Stimulated activated CD4-positive, alpha-beta T cell treated with anti-CD3 and anti-CD28 coated beads, Interleukin-2, amount 100 ng/mL, for 4 hours (primary cell): Measurements from ENCODE around the gene PNMA8B.
"Not testable (repeated sequence)": the region's sequence is repeated elsewhere in the genome, so short reads cannot be mapped to it uniquely, and the experiment has no call there.

Experiments used
- DNase-seq: peaks from one replicate; pipeline ENCODE4 v3.0.0-alpha.2; 2020; ENCODE audit warnings: low read depth

Gene PNMA8B, protein sequence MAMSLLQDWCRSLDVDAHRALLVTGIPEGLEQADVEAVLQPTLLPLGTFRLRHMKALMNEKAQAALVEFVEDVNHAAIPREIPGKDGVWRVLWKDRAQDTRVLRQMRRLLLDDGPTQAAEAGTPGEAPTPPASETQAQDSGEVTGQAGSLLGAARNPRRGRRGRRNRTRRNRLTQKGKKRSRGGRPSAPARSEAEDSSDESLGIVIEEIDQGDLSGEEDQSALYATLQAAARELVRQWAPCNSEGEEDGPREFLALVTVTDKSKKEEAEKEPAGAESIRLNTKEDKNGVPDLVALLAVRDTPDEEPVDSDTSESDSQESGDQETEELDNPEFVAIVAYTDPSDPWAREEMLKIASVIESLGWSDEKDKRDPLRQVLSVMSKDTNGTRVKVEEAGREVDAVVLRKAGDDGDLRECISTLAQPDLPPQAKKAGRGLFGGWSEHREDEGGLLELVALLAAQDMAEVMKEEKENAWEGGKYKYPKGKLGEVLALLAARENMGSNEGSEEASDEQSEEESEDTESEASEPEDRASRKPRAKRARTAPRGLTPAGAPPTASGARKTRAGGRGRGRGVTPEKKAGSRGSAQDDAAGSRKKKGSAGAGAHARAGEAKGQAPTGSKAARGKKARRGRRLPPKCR

DNA sequence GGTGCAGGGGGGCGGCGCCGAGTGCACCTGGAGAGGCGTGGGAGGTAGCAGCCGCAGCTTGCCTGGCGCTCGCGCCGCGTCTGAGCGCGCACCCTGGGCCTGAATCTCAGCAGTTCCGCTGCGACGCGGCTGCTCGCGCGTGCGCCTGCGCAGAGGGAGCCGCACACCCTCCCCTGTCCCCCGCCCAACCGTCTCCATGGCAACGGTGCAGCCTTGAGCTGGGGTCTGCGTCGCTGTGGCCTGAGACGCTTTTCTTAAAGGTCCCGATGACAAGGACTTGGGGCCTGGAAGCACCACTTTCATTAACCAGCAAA, at the start of gene PNMA8B:
TSS of gene PNMA8B (minus strand) at position 82 of the 314 bp plus-strand sequence. CDS start 402 bp downstream, outside the sequence.
- peak; percentile 58 for DNase-seq

DNA sequence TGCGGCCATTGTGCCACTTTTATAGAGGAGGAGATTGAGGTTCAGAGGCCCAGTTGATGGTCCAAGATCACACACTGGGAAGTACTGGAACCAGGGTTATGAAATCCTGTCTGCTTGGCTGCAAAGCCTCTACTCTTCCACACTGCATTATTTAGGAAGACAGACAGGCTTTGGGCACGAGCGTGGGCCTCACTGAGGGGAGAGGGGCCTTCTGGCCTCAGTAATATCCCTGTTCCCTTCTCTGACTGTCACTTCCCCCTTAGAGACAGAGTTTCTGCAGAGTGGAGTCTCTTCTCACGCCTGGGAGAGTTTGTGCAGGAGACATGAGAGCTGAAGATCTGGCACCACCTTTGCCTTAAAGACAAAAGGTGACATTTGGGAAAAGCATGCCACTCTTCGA, 49.0 kb upstream of the PNMA8B start:
- no peak for DNase-seq

DNA sequence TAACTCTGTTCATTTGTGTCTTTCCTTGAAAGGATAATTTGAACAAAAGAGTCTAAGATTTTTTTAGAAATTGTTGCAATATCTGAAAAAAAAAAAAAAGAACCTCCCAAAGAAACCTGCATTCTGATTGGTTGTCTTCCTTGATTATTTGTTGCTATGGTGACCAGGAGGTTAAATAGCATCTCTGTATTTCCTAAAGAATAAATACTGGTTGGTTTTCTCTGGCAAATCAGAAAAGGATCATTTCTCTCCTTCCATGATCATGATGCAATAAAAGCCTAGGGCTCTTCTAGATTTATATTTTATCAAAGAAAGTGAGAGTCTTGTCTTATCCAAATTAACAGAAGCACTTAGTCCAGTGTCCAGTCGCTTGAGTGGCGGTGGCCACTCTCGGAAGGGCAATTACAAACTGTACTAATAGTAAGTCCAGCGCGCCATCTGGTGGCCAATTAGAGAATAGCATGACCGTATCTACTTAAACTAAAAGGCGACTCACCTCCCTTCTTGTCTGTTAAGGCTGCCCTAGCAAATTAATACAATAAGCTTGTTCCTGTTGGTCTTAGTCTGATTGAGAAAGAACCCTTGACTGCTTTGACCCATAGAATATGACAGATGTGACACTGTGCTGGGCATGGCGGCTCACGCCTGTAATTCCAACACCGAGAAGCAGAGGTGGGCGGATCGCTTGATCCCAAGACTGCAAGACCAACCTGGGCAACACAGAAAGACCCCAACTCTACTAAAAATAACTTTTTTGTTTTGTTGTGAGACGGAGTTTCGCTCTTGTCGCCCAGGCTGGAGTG, 47.0 kb upstream of the PNMA8B start:
- peak; percentile 70 for DNase-seq

DNA sequence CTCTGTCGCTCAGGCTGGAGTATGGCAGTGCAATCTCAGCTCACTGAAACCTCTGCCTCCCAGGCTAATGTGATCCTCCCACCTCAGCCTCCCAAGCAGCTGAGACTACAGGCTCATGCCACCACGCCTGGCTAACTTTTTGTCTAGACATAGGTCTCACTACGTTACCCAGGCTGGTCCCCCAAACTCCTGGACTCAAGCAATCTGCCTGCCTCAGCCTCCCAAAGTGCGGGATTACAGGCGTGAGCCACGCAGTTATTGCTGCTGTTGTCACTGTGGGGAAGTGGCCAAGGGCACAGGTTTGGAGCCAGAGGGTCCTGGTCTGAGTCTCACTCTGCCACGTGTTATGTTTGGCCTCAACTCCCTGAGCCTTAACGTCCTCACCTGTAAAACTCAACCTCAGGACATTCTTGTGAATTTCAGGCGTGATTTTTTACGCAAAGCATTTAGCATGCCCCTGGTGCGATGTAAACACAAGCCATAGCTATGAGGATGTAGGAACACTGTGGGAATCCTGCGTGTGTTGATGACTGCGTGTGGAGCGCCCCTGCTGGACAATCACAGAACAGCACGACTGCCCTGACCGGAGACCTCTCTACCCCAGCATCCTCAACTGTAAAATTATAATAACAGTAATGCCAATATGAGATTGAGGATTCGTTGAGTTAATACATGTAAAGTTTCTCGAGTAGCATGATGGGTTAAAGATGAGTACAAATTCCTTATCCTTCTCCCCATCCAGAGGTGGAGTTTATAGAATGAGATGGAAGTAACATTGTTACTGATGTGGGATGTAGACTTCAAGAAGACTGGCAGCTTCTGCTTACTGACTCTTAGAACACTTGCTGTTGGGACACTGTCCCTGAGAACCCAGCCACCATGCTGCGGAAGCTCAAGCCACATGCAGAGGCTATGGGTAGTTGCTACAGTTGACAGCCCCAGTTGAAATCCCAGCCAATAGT, 41.8 kb upstream of the PNMA8B start:
- peak; percentile 36 for DNase-seq

DNA sequence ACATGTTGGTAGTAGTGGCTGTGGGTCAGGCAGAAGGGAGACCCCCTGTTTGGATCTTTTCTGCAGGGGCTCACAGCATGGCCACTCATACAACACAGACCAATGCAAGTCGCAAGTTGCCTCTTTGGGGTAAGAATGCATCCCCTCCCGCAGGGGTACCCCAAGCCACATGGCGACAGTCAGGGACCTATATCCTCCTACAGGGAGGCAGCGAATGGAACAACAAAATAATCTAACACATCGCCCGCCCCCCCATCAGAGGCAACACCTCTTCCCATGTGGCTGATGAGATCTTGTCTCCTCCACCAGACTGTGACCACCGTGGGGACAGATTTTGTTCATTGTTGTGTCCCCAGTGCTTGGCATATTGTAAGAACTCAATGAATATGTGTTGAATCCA, 40.7 kb upstream of the PNMA8B start:
- DNase-seq: no peak

DNA sequence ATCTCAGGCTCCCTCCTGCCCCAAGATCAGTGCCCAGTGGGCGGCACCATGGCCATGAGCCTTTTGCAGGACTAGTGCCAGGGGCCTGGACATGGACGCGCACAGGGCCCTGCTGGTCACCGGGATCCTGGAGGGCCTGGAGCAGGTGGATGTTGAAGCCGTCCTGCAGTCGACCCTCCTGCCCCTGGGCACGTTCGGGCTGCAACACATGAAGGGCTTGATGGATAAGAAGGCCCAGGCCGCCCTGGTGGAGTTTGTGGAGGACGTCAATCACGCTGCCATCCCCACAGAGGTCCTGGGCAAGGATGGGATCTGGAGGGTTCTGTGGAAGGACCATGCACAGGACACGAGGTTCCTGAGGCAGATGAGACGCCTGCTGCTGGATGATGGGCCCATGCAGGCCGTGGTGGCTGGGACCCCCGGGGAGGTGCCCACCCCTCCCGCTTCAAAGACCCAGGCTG, 38.0 kb upstream of the PNMA8B start:
- DNase-seq: no peak

DNA sequence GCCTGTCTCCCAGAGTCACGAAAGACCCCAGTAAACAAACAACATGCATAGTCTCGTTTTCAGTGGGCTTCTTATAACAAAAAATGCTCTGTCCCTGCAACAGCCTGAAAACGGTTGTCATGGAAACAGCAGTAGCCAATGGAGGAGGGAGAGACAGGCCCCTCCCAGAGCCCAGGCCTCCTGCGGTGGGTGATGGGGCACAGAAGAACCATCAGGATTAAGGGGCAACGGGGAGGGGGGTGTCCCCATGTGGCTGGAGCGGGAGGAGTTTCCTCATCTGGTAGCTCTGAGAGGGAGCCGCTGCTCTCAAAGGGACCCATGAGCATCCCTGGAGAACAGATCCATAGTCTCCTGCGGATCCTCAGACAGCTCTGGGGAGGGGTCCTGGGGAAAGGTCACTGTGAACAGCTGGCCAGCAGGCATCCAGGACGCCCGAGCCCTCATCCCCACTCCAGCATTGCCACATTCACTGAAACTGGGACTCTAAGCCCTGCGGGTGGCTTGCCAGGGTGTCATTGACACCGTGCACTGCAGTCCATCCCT, 37.5 kb upstream of the PNMA8B start:
- no peak for DNase-seq

DNA sequence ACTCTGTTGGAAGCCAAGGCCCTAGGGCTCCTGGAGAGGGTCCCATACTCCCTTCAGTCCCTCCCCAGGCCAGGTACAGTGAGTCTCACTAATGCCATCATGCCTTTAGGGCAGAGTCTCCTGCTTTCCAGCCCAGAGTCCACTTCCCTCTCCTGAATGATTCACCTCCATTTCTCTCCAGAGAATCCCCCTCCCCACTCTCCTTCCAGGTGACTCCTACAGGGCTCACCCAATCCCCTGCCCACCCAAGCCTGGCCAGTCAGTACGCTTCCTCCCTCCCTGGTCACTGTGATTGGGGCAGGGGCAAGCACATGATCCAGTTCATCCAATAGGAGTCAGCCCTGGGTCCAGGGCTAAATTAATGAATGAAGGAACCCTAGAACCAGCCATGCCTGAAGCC, 35.0 kb upstream of the PNMA8B start:
- DNase-seq: no peak

DNA sequence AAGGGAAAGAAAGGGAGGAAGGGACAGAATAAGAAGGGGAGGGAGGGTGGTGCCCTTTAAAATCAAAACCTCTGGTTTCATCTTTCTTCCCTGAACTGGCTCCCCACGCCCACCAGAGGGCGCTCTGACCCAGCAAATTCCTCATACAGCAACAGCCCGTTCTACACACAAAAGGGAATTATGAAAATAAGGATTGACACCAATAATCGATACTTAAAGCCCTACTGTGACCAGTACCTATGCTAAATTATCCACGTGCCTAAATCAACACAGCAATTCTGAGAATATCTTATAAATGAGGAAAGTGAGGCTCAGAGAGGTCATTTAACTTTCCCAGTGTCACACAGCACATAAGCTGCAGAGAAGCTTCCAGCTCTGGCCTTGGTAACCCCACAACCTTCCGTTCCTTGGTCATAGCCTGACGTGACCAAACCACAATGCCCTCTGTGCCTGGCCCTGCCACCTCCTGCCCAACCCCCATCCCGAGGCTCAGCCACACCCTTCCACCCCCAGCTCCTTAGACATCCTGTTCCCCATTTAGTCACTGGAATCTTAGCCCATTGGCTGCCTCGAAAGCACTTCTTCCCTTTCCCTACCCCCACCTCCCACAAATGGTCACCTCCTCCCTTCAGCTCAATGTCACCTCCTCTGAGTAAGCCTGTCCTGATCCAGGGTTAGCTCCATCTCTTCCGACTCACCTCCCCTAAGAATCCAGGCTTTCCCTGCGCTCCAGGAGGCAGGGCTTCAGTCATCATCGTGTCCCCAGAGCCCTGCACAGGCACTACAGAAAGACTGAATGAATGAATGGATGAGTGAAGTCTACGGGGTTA, 34.2 kb upstream of the PNMA8B start:
- peak; percentile 63 for DNase-seq

DNA sequence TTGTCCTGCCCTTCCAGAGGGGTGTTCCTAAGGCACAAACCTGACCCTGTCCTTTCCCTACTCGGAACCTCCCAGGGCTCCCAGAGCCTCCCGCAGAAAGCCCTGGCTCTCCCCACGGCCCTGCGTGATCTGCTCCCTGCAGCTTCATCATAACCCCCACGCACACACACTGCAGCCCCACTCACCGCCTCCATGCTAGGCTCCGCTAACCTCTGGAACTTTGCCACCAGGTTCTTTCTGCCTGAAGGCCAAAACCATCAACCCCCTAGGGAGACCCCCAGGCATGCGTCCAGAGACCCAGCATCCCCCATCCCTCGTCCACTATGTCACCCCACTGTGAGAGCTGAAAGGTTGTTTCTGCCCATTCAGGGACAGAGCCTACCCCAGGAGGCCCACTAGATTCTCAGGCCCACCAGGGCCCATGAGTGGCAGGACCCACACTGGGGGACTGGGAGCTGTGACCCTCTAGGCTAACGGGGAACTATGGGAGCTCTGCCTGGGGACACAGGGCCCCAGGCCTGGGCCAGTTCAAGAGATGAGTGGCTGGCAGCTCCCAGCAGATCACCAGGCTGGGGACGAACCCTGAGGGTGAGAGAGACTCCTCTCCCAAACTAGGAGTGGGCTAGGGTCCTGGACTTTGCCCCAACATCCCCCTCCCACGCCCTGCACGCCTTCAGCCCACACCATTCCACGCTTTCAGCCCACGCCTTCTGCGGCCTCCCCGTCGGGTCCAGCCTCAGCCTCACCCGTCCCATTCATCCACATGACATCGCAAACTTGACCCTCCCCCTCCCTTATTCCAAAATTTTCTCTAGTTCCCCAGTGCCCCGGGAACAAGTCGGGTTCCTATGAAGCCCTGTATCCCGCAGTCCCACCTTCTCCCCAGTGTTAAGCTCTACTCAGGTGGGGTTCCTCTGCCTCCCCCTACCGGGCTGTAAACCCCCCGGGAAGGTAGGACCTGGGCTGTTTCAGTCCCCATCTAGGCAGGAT, 33.2 kb upstream of the PNMA8B start:
- no peak for DNase-seq

DNA sequence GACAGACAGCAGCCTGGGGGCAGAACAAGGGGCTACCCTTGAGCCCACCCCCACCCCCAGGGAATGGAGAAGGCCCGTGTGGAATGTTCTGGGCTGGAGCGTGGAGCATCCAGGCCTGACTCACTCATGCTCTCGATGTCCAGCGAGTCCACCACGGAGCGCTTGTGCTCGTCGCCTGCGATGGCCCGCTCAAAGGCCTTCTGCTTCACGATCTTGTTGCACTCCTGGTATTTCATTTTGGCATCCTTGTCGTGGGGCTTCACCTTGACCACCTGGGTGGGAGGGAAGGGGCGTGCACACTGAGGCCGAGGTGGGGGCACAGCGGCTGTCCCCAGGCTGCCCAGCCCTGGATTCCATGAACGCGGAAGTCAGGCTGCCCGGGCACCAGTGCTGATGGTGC, 31.1 kb upstream of the PNMA8B start:
- not testable (repeated sequence) for DNase-seq

DNA sequence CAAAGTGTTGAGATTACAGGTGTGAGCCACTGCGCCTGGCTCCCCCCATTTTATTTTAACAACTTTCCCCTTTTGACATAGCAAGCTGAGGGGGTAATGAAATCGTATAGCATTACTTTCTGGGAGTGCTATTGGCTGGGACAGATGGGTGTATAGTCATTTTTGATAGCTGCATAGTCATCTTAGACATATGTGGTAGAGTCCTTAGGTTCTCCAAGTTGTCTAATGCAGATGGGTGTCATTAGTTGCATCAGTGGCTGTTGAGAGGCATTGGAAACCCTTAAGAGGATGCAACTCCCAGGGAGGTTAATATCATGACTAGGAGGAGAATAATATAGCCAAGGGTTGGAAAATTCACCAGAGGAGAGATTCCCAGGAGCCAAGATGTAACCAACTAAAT, 28.6 kb upstream of the PNMA8B start:
- no peak for DNase-seq

DNA sequence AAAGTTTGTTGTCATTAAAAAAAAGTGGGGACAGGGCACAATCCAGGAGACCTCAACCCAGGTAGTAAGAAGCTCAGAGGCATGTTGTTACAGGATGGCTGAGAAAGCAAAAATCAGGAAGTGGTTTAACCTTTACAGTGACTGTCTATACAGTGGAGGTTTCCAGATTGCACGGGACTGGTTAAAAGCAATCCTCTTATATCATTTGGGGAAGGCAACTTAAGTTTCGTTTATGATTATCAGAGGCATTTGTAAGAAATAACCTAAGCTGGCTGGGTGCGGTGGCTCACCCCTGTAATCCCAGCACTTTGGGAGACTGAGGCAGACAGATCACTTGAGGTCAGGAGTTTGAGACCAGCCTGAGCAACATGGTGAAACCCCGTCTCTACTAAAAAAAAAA, 27.3 kb upstream of the PNMA8B start:
- peak; percentile 40 for DNase-seq

DNA sequence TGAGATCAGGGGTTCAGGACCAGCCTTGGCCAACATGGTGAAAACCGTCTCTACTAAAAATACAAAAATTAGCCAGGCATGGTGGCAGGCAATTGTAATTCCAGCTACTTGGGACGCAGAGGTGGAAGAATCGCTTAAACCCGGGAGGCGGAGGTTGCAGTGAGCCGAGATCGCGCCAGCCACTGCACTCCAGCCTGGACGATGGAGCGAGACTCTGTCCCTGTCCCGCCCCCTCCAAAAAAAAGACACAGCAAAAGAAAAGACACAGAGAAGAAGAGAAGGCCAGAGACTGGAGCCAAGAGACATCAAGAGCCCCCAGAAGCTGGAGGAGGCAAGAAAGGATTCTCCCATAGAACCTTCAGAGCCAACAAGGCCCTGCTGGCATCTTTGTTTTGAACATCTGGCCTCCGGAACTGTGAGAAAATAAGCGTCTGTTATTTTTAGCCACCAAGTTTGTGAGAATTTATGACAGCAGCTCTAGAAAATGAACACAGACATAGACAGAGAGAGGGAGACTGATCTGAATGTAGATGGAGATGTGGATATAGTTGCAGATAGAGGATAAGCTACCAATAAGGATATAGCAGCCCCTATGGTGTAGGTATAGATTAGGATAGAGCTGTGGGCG, 25.7 kb upstream of the PNMA8B start:
- DNase-seq: no peak

DNA sequence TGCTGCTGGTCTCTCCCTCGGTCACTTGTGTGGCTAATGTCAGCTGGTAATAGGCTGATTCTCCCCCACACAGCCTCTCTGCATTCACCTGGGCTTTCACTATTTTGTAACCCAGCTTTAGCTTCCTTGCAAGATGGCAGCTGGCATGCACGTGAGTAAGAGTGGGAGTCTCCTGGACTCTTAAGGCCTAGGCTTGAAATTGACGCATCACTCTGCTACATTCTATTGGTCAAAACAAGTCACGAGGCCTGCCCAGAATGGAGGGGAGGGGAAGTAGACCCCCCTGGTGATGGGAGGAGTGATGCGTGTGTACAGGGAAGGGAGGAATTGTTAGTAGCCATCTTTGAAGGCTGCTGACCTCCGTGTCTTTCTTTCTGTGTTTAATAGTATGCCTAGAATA, 24.9 kb upstream of the PNMA8B start:
- DNase-seq: no peak

DNA sequence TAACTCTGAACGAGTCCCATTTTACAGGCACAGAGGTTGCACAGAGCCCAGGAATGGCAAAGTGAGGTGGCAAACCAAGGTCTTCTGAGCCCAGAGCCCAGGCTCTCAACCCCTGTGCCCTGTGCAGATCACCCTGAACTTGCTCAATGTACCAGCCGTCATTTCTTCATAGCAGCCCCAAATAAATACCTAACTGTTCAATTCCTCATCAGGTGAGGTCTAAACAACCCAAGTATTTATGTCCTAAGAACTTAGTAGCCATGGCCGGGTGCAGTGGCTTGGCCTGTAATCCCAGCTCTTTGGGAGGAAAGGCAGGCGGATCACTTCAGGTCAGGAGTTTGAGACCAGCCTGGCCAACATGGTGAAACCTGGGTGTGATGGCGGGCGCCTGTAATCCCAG, 21.8 kb upstream of the PNMA8B start:
- DNase-seq: no peak

DNA sequence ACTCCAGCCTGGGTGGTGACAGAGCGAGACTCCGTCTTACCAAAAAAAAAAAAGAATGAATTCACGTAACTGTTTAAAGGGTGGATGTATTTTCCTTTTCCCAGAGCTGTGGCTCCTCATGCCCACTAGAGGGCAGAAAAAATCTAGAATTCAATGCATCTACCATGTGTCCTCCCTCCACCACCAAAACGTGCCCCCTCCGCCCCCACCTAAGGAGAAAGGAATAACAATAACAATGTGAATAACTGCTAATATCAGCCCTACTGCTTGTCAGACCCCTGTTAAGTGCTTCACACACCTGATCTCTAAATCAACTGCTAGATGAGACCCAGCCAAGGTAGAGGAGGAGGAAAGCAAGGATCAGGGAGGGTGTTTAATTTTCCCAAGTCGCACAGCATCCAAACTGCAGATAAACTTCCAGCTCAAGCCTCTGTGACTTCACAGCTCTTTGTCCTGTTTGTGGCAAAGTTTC, 20.2 kb upstream of the PNMA8B start:
- peak; percentile 40 for DNase-seq

DNA sequence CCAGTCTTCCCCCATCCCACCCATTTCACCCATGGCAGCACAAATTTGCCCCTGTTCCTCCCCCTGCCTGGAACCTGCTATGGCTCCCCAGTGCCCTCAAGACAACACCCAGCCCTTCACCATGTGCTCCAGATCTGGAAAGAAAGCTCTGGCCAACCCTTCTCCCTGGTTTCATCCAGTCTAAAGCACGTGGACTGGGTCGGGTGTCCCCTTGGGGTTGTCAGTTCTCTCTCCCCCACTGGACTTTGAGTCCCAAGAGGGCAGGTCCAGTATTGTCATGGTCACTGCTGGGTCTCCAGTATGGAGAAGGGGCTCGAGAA, 19.6 kb upstream of the PNMA8B start:
- no peak for DNase-seq
